Endothelial cell of umbilical vein (primary cell): Measurements from ENCODE around the gene FCN1. TPM values are rescaled to one million over a fixed set of nuclear protein-coding genes. Genes with fewer than 3 reads are reported as not detected.

Source experiments
- BruUV-seq: library from RNA; stranded (reverse); fragments of 400-500 nt; replicated peaks from 2 replicates; lab custom pipeline; 2021; lab: Mats Ljungman, UMichigan
- CTCF ChIA-PET: fragments of 300-600, 350-600 bp; sonication (Branson Sonifier 250); formaldehyde crosslinking; loops from one replicate; lab custom pipeline; 2021; ENCODE audit warnings: antibody characterized with exemption, inconsistent platforms; lab: Charles Lee
- POLR2A ChIA-PET: fragments of 300-600, 350-600 bp; sonication (Branson Sonifier 250); formaldehyde crosslinking; loops from one replicate; lab custom pipeline; 2021; ENCODE audit warnings: antibody characterized with exemption, inconsistent platforms; lab: Charles Lee
- DNase-seq: peaks from one replicate; pipeline ENCODE4 v3.0.0-alpha.2; 2011; ENCODE audit warnings: low read depth, low spot score
- FAIRE-seq: peaks from 2 replicates; lab custom pipeline; 2011; peaks lifted over from hg19 to GRCh38; lab: Jason Lieb, UNC
- H2AFZ ChIP-seq: 2 replicates; pipeline ENCODE4 v1.6.0; 2012; ENCODE audit warnings: low read depth, low read length, control low read depth, inconsistent platforms
- H3K27ac ChIP-seq: 2 replicates; pipeline ENCODE4 v1.5.1; 2011; ENCODE audit warnings: low read depth, mild to moderate bottlenecking, control low read depth, low read length, moderate library complexity; ENCODE audit not compliant: insufficient read depth
- H3K27me3 ChIP-seq, 2 experiments: 2 replicates each; pipeline versions ENCODE4 v1.6.0 to v1.6.1; 2011; ENCODE audit warnings: low read length in 2 of 2, mixed read lengths in 1 of 2; ENCODE audit not compliant: control insufficient read depth in 2 of 2, insufficient read depth in 2 of 2
- H3K36me3 ChIP-seq, 2 experiments: 2 replicates in 1 of 2; 3 replicates in 1 of 2; pipeline ENCODE4 v1.5.1; 2011; ENCODE audit warnings: low read length in 2 of 2, mild to moderate bottlenecking in 1 of 2, moderate library complexity in 1 of 2; ENCODE audit not compliant: control insufficient read depth in 2 of 2, insufficient read depth in 2 of 2; ENCODE audit errors: extremely low read depth in 1 of 2
- H3K4me1 ChIP-seq: 3 replicates; pipeline ENCODE4 v1.5.1; 2011; ENCODE audit warnings: mild to moderate bottlenecking, low read length; ENCODE audit not compliant: control insufficient read depth, insufficient read depth; ENCODE audit errors: extremely low read depth
- H3K4me2 ChIP-seq: 2 replicates; pipeline ENCODE4 v1.6.1; 2011; ENCODE audit warnings: low read length, control low read depth, mixed read lengths; ENCODE audit not compliant: insufficient read depth
- H3K4me3 ChIP-seq, 3 experiments: fragments of 200-600 bp in 1 of 3; sonication (generic), shearing (Covaris generic) in 1 of 3; replicated peaks in 1 of 3; 2 replicates each; pipeline ENCODE4 v1.5.1; 2011 to 2016; ENCODE audit warnings: control low read depth in 3 of 3, low read length in 3 of 3, mild to moderate bottlenecking in 2 of 3, inconsistent platforms in 1 of 3, low read depth in 1 of 3, moderate library complexity in 1 of 3; ENCODE audit not compliant: insufficient read depth in 1 of 3
- H3K79me2 ChIP-seq: 2 replicates; pipeline ENCODE4 v1.6.0; 2012; ENCODE audit warnings: low read length, inconsistent platforms; ENCODE audit not compliant: control insufficient read depth, insufficient read depth
- H3K9ac ChIP-seq: replicated peaks from 2 replicates; pipeline ENCODE3; 2011; ENCODE audit warnings: low read length, control low read depth; ENCODE audit not compliant: insufficient read depth; ENCODE audit errors: extremely low read depth
- H3K9me1 ChIP-seq: replicated peaks from 3 replicates; pipeline ENCODE4 v1.6.0; 2011; ENCODE audit warnings: mild to moderate bottlenecking, low read length; ENCODE audit not compliant: control insufficient read depth, insufficient read depth; ENCODE audit errors: extremely low read depth
- H3K9me3 ChIP-seq: replicated peaks from 2 replicates; pipeline ENCODE4 v1.5.1; 2012; ENCODE audit warnings: low read length, inconsistent platforms; ENCODE audit not compliant: control insufficient read depth, insufficient read depth
- H4K20me1 ChIP-seq: replicated peaks from 2 replicates; pipeline ENCODE3; 2011; ENCODE audit warnings: mild to moderate bottlenecking, low read length; ENCODE audit not compliant: control insufficient read depth, insufficient read depth; ENCODE audit errors: extremely low read depth
- EZH2 ChIP-seq: IDR thresholded peaks from 2 replicates; pipeline ENCODE4 v1.6.1; 2012; ENCODE audit warnings: borderline replicate concordance, low read depth, mild to moderate bottlenecking, moderate library complexity, low read length, inconsistent platforms; ENCODE audit not compliant: severe bottlenecking
- GATA2 ChIP-seq: IDR thresholded peaks from 2 replicates; pipeline ENCODE4 v1.7.0; 2011; ENCODE audit warnings: low read depth, mild to moderate bottlenecking, moderate library complexity, mixed read lengths, low read length; ENCODE audit not compliant: insufficient read length, insufficient read depth
- JUN ChIP-seq: IDR thresholded peaks from 2 replicates; pipeline ENCODE4 v1.6.1; 2011; ENCODE audit warnings: borderline replicate concordance, low read depth; ENCODE audit not compliant: insufficient read length, insufficient read depth
- MAX ChIP-seq: IDR thresholded peaks from 2 replicates; pipeline ENCODE4 v1.6.1; 2011; ENCODE audit not compliant: insufficient read depth, insufficient read length
- POLR2AphosphoS5 ChIP-seq: IDR thresholded peaks from 2 replicates; pipeline ENCODE4 v1.6.1; 2012; ENCODE audit warnings: low read depth, mild to moderate bottlenecking, control low read depth, low read length, moderate library complexity; ENCODE audit not compliant: insufficient read depth
- dilution Hi-C: fragments of 300-500 bp; cut with MboI; formaldehyde crosslinking; loops from one replicate; pipeline ENCODE4 v1.15.0; 2019; ENCODE audit warnings: low sequenced_read_pairs; ENCODE audit not compliant: extremely low pct_ligation_motif_present
- intact Hi-C: fragments of 100-400 bp; cut with micrococcal nuclease; formaldehyde crosslinking; loops from one replicate; pipeline ENCODE4 v1.10.0; 2022
- polyA plus RNA-seq, 4 experiments: library from polyadenylated mRNA; depleted of rRNA in 3 of 4; stranded (reverse) in 3 of 4; unstranded in 1 of 4; fragments of >200 nt; gene quantifications; 2 replicates each; pipeline versions ENCODE4 v1.2.1 to v1.2.3, GENCODE V29; 2011 to 2012; ENCODE audit warnings: missing spikeins in 1 of 4
- total RNA-seq: library from RNA; stranded (reverse); gene quantifications from 2 replicates; pipeline ENCODE4 v1.2.3, GENCODE V29; 2021

FCN1 gene
- total and polyA plus RNA-seq, 2 donors (not counting 3 experiments of a cell fraction or from before 2014, with no cell fraction given), result not detected

DNA sequence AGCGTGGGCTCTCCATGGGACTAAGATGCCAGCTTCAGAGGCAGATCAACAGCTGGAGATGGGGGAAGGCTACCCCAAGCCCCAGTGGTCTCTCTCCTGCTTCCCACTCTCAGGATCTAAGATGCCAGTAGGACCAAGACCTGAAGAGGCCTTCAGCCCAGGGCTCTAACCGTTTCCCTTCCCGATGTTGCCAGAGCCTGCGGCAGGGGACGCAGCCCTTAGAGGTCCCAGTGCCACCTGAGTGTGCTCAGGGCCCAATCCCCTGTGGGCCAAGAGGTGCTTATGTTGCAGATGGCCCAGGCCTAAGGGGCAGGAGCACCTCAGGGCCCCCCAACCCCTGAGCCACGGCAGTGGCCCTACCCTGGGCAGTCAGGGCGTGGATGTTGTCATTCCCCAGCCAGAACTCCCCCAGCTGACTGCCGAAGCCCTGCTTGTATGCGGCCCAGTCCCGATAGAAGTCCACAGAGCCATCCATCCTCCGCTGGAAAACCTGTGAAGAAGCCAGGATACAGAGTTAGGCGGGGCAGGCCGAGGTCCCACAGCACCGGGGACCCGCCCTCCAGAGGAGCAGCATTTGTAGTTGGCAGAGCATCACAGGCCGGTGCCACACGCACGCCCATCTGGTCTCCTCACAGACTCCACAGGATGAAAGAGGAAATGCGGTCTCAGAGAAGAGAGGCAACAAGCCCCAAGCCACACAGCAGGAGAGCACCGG, 5.4 kb downstream of the FCN1 start:
- TF ChIP-seq MAX (no peak), POLR2AphosphoS5 (no peak), EZH2 (no peak), GATA2 (no peak), JUN (no peak)
- no peaks in the 10 kb centered on the region for H3K27me3 ChIP-seq

More for the DNA sequence above, 5.4 kb downstream of the FCN1 start:
- dilution Hi-C loops, result no loop called here
- DNase-seq, result no peak
- Histone ChIP-seq H3K4me3 (no peak overlapping the region), H2AFZ (no peak overlapping the region), H3K4me2 (no peak overlapping the region), H3K9me1 (no peaks in the 10 kb centered on the region), H3K4me1 (no peaks in the 10 kb centered on the region), H3K9ac (no peak overlapping the region), H3K9me3 (no peaks in the 10 kb centered on the region), H3K27ac (no peak overlapping the region), H3K36me3 (no peaks in the 10 kb centered on the region), H4K20me1 (no peaks in the 10 kb centered on the region), H3K79me2 (no peaks in the 10 kb centered on the region)
- ChIA-PET POLR2A (no interaction called here), CTCF (no interaction called here)
- intact Hi-C loops, result no loop called here
- no TSS peak for BruUV-seq
- FAIRE-seq, result no peak
